ENCODE measurements around the gene ALKBH3. TPM values are rescaled to one million over a fixed set of nuclear protein-coding genes. Genes with fewer than 3 reads are reported as not detected.
A peak's percentile ranks its signal among the peaks of the same experiment; 100 is the strongest.

Gene ALKBH3
- total RNA-seq = 14.2 TPM
- long read RNA-seq, partial matches to known transcripts = 1 of 2 reads
- long read RNA-seq, other reads (novel, unspliced or antisense) = 0 of 2 reads

- DNase-seq (ENCODE audit: missing footprints) = peak; percentile 96
- peak; percentile 100 for ATAC-seq
- intact Hi-C loops (cut with DNase I) = no loop called here
These were observed at the start of gene ALKBH3 for GRCh38 chr11:43880640-43881159. TSS of gene ALKBH3 (plus strand) at chr11:43880831. CDS start at chr11:43882653, 1,822 bp downstream.

DNA sequence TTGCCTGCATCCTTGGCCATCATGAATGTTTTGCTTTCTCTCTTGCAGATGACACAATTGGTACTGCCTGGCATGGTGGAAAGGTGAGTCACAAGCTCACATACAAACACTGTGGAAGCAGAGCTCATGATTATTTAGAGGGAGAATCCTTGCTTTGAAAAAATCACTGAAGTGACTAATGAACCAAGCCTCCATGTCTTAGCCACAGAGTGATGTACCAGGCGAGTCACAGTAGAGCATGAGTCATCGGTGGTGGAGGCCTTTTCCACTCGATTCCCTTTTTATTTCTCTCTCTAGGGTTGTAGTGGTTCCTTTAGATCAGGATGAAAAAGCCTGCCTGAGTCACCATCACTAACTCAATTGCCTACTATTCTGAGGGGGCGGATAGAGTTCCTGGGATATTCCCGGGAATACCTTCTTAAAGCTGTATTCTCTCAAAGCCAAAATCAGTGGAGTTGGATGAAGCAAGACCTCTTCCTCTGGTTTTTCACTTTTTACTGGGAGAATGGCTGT, 49.6 kb upstream of the ALKBH3 start:
- intact Hi-C loops (cut with DNase I) = no loop called here
- ATAC-seq = no peak
- no peak for DNase-seq (ENCODE audit: missing footprints)

DNA sequence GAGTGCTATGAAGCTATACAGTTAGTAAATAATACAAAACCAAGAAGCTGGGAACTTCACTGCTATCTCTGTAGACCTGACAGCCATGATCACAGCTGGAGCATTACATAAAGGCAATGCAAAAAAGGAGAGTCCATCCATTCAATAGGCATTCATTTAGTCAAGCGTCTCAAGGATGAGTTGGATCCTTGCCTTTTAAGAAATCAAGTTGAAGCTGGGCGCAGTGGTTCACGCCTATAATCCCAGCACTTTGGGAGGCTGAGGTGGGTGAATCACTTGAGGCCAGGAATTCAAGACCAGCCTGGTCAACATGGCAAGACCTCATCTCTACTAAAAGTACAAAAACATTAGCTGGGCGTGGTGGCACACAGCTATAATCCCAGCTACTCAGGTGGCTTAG, 48.1 kb upstream of the ALKBH3 start:
- ATAC-seq (no peak), DNase-seq (ENCODE audit: missing footprints) (no peak)
- intact Hi-C loops (cut with DNase I) = no loop called here

GRCh38 chr11:43833657-43834073, 47.0 kb upstream of the ALKBH3 start:
- ATAC-seq (no peak), DNase-seq (ENCODE audit: missing footprints) (no peak)
- intact Hi-C loops (cut with DNase I) = no loop called here

- no peak for ATAC-seq
- intact Hi-C loops (cut with DNase I) = no loop called here
These were observed 46.3 kb upstream of the ALKBH3 start for GRCh38 chr11:43834286-43834685.

GRCh38 chr11:43835104-43835503, 45.5 kb upstream of the ALKBH3 start:
- intact Hi-C loops (cut with DNase I) = no loop called here
- DNase-seq (ENCODE audit: missing footprints) = no peak
- no peak for ATAC-seq

More at GRCh38 chr11:43834286-43834685, 46.3 kb upstream of the ALKBH3 start:
- DNase-seq (ENCODE audit: missing footprints) = no peak

GRCh38 chr11:43837879-43838278, 42.8 kb upstream of the ALKBH3 start:
- ATAC-seq = no peak
- intact Hi-C loops (cut with DNase I) = no loop called here

DNA sequence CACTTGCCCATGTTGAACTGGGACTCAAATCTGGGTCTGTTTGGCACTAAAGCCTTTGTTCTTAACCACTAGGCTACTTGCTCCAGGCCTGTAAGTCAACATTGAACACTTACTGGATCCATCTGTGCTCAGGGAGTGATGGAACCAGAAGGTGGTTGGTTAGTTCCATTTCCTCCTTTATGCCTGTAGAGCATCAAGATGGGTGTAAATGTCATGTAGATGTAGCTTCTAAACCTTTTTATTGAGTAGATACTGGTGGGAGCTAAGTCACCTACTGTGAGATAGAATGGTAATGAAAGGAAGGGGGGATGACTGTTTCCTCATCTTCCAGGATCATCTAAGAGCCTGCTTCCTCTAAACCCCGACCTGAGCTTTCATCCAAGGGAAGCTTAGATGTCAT, 38.6 kb upstream of the ALKBH3 start:
- intact Hi-C loops (cut with DNase I) = no loop called here
- DNase-seq (ENCODE audit: missing footprints) (no peak), ATAC-seq (no peak)

More at GRCh38 chr11:43837879-43838278, 42.8 kb upstream of the ALKBH3 start:
- DNase-seq (ENCODE audit: missing footprints) = no peak

DNA sequence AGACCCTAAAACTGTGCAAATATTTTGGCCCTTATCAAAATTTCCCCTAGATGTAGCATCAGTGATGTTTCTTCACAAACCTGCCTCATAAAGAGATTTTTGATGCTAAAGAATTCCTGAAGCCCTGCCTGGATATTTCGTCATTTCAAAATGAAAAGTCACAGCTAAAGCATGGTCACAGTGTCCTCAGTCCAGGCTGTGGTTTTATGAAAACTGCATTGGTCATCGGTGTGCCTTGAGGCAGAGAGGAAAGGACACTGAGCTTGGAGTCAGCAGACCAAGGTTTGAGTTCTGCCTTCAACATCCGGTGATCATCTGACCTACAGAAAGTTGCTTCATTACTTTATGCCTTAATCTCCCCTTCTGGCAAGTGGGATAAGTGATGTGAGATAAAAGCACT, 34.8 kb upstream of the ALKBH3 start:
- ATAC-seq = no peak
- intact Hi-C loops (cut with DNase I) = no loop called here

DNA sequence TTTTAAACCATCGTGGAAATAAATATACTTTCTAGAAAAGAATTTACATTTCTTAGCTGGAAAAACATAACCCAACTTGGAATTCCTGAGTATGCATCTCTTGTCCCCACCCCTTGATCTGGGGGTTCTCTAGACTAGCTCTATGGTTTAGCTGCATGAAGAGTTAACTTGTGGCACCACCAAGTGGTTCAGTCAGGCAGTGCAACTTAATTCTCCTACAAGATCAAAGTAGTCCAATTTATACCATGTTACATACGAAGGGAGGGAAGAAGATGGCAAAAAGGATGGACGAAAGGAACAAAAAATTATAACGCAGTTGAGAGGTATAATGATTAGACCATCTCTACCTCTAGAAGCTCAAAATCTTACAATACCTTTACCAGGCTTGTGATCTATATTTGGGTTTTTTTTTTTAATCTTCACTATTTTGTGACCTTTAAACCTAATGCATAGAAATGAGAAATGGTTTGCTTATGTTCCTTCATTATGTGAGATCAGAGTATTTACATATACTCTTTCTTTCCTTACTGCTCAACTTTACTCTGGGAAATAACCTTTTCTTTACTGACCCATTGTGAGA, 28.5 kb upstream of the ALKBH3 start:
- no peak for ATAC-seq
- DNase-seq (ENCODE audit: missing footprints) = no peak
- intact Hi-C loops (cut with DNase I) = loop anchor here (5.0 to 10.0 kb wide), 2 partner anchors 275 to 347 kb away; no protein-coding TSS in a partner anchor

More for the DNA sequence above, 34.8 kb upstream of the ALKBH3 start:
- no peak for DNase-seq (ENCODE audit: missing footprints)

DNA sequence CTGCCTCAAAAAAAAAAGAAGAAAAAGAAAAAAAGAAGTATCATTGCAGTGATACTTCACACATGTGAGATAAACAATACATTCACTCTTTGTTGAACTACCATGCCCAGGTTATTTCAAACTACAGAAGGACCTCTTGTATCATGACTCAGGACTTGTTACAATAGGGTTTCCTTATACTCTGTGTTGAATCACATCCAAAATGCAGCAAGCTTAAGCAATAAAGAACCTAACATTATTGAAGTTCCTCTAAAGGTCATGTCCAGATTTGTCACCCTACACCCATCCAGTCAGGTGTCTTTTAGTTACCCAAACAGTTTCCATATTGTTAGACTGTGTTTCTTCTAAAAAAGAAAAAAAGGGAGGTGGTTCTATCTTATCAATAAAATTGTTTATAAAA, 26.9 kb upstream of the ALKBH3 start:
- intact Hi-C loops (cut with DNase I) = loop anchor here (5.0 to 10.0 kb wide), 2 partner anchors 276 to 349 kb away; no protein-coding TSS in a partner anchor
- ATAC-seq (no peak), DNase-seq (ENCODE audit: missing footprints) (no peak)

DNA sequence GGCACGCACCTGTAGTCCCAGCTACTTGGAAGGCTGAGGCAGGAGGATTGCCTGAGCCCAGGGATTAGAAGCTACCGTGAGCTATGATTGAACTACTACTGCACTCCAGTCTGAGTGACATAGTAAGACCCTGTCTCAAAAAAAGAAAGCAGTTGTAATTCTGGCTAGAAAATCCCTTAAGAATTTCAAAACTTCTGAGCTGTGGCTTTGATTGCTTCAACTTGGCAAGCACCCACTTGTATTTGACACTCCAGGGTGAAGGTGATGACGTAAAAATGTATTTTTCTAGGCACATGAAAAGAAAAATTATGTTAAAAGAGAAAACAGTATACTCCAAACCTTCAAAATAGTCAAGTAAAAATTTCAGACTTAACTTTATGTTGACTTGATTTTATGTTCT, 23.6 kb upstream of the ALKBH3 start:
- ATAC-seq = no peak
- intact Hi-C loops (cut with DNase I) = loop anchor here (10.0 kb wide), 1 partner anchor 352 kb away; no protein-coding TSS in a partner anchor

DNA sequence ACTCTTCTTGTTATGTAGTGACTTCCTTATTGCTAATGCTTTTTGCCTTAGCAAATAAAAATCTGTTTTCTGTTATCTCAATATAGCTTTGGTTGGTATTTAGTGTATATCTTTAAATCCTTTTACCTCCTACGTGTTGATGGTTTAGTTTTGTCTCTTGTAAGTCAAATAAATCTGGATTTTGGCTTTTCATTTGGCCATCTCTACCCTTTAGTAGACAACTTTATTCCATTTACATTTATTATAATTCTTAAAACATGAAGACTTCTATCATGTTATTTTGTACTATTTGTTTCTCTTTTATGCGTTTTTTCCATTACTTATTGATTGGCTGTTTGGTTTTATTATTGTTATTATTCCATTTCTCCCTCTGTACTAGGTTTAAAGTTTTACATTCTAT, 19.5 kb upstream of the ALKBH3 start:
- intact Hi-C loops (cut with DNase I) = no loop called here
- no peak for DNase-seq (ENCODE audit: missing footprints)

More for the DNA sequence above, 23.6 kb upstream of the ALKBH3 start:
- no peak for DNase-seq (ENCODE audit: missing footprints)

GRCh38 chr11:43866520-43866919, 14.1 kb upstream of the ALKBH3 start:
- intact Hi-C loops (cut with DNase I) = no loop called here
- DNase-seq (ENCODE audit: missing footprints) (no peak), ATAC-seq (no peak)

More for the DNA sequence above, 19.5 kb upstream of the ALKBH3 start:
- ATAC-seq = no peak

GRCh38 chr11:43866969-43867368, 13.7 kb upstream of the ALKBH3 start:
- no peak for ATAC-seq
- intact Hi-C loops (cut with DNase I) = no loop called here
- no peak for DNase-seq (ENCODE audit: missing footprints)

DNA sequence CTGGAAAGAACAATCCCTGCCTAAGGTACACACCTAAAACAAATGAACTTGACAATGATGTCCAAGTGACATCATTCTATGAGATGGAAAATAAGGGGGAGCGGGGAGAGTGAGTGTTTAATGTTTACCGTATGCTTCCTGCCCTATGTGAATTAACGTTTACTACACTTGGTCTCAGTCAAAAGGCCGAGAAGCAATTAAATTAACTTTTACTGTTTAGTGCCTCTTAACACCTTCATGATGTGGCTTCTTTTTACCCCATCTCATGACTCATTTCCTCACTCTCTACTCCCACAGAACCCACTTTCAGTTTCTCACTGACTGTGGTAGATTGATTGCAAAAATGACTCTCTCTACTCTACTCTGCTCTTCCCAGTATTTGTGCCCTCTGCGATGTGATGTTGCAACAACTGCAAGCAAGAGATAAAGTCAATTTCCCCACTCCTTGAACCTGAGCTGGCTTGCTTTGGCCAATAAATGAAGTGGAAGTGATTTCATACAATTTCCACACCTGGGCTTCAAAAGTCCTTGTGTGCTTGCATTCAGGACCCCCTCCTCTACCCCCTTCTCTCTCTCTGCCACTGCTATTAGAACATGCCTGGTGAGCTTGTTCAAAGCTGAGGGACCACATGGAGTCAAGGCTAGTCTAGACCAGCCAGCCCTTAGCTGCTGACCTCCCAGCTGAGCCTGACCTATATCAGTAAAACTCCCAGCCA, 11.6 kb upstream of the ALKBH3 start:
- intact Hi-C loops (cut with DNase I) = no loop called here
- ATAC-seq (no peak), DNase-seq (ENCODE audit: missing footprints) (no peak)

- intact Hi-C loops (cut with DNase I) = no loop called here
- ATAC-seq (no peak), DNase-seq (ENCODE audit: missing footprints) (no peak)
These were observed 9.6 kb upstream of the ALKBH3 start for GRCh38 chr11:43871051-43871450.

GRCh38 chr11:43872995-43873394, 7.6 kb upstream of the ALKBH3 start:
- intact Hi-C loops (cut with DNase I) = no loop called here
- DNase-seq (ENCODE audit: missing footprints) (no peak), ATAC-seq (no peak)

GRCh38 chr11:43874078-43874477, 6.6 kb upstream of the ALKBH3 start:
- DNase-seq (ENCODE audit: missing footprints) (no peak), ATAC-seq (no peak)
- intact Hi-C loops (cut with DNase I) = no loop called here

GRCh38 chr11:43874738-43875137, 5.9 kb upstream of the ALKBH3 start:
- intact Hi-C loops (cut with DNase I) = no loop called here
- DNase-seq (ENCODE audit: missing footprints) (no peak), ATAC-seq (no peak)

All from Right ventricle myocardium inferior (tissue), 1 donor.